ENCODE results near the gene LAMA2.

LAMA2 gene

DNA sequence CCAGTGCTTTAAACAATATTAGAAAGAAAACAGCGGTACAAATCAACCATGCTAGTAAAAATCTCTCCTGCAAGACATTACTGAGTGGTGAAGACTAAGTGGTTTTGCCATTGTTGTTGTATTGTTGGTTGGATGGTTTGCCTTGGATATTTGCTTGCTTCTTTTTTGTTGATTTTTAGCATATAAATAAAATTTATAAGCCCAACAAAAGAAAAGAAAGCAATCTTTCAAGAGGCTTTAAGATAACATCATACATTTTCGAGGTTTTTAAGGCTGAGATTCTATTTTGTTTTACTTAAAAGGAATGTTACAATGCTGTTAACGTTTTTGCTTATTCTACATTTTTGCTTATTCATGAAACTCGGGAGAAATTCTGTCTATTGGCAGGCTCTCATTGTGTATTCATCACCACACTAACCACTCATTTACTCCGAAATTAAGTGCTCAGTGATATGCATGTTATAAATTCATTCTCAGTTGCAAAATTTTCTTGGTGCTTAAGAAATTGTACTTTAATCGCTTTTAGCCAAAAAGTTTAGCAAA is 139.1 kb downstream of the LAMA2 start:
- TF ChIP-seq, protein P1, sequence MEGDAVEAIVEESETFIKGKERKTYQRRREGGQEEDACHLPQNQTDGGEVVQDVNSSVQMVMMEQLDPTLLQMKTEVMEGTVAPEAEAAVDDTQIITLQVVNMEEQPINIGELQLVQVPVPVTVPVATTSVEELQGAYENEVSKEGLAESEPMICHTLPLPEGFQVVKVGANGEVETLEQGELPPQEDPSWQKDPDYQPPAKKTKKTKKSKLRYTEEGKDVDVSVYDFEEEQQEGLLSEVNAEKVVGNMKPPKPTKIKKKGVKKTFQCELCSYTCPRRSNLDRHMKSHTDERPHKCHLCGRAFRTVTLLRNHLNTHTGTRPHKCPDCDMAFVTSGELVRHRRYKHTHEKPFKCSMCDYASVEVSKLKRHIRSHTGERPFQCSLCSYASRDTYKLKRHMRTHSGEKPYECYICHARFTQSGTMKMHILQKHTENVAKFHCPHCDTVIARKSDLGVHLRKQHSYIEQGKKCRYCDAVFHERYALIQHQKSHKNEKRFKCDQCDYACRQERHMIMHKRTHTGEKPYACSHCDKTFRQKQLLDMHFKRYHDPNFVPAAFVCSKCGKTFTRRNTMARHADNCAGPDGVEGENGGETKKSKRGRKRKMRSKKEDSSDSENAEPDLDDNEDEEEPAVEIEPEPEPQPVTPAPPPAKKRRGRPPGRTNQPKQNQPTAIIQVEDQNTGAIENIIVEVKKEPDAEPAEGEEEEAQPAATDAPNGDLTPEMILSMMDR (IDR thresholded peaks at IDR 0.05; ENCODE audit: insufficient read depth, missing control alignments): no peak
- no peak for DNase-seq (ENCODE audit: insufficient read length, low spot score)
- no peak for FAIRE-seq

DNA sequence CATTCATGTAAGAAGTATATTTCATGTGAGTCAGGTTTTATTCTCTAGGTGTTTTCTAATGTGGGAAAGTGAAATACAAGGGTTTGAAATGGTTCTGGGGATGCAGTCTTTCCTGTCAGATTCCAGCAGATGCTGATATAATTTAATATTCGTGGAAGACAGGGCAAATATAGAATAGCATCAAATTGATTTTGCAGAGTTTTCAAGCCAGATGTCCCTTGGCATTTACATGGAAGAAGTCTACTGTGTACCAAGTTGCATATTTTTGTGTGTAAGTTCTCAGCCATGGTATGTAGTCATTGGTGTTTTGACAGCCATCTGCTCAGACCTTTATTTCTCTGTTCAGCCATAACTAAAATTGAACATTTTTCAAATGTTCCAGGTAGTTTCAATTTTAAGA is 143.7 kb downstream of the LAMA2 start:
- no peak for DNase-seq (ENCODE audit: insufficient read length, low spot score)

GRCh38 chr6:129029778-129030177 is 146.8 kb downstream of the LAMA2 start:
- TF ChIP-seq, protein P1 (IDR thresholded peaks at IDR 0.05; ENCODE audit: insufficient read depth, missing control alignments): no peak
- FAIRE-seq (no peak), DNase-seq (ENCODE audit: insufficient read length, low spot score) (no peak)

More for the DNA sequence above, 143.7 kb downstream of the LAMA2 start:
- FAIRE-seq: no peak
- TF ChIP-seq, protein P1 (IDR thresholded peaks at IDR 0.05; ENCODE audit: insufficient read depth, missing control alignments): no peak

DNA sequence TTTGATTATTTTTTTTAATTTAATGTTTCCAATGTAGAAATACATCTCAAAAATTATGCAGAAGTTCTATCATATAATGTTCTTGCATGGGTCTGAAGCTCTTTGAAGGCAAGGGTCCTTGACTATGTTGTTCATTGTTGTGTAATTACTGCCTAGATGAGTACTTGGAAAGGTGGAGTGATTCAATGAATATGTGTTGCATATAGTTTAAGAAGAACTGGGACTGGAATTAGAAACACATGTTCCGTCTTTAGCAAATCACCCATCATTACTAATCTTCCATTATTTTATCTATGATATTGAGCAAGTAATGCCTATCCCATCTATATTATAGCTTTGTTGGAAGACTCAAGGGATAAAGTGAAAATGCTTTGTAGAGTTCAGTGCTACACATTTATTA is 147.3 kb downstream of the LAMA2 start:
- TF ChIP-seq, protein P1 (IDR thresholded peaks at IDR 0.05; ENCODE audit: insufficient read depth, missing control alignments): no peak
- FAIRE-seq (no peak), DNase-seq (ENCODE audit: insufficient read length, low spot score) (no peak)

GRCh38 chr6:129031051-129031599 is 148.2 kb downstream of the LAMA2 start:
- FAIRE-seq: no peak
- no peak for DNase-seq (ENCODE audit: insufficient read length, low spot score)
- TF ChIP-seq, protein P1 (IDR thresholded peaks at IDR 0.05; ENCODE audit: insufficient read depth, missing control alignments): no peak

GRCh38 chr6:129032602-129033001 is 149.7 kb downstream of the LAMA2 start:
- DNase-seq (ENCODE audit: insufficient read length, low spot score) (no peak), FAIRE-seq (no peak)
- TF ChIP-seq, protein P1 (IDR thresholded peaks at IDR 0.05; ENCODE audit: insufficient read depth, missing control alignments): no peak

- no peak for FAIRE-seq
- TF ChIP-seq, protein P1 (IDR thresholded peaks at IDR 0.05; ENCODE audit: insufficient read depth, missing control alignments): no peak
- DNase-seq (ENCODE audit: insufficient read length, low spot score): no peak
Observed at GRCh38 chr6:129033180-129033579, 150.2 kb downstream of the LAMA2 start.
